GM12874 (cell line): Measurements from ENCODE around the gene PLEKHM2.

Experiments
- TF ChIP-seq, protein P1 (sequence below): IDR thresholded peaks from 2 replicates; pipeline ENCODE4 v1.5.1; 2011; ENCODE audit warnings: low read depth, mild to moderate bottlenecking, control low read depth, low read length, moderate library complexity; ENCODE audit not compliant: insufficient read depth

Gene PLEKHM2

DNA sequence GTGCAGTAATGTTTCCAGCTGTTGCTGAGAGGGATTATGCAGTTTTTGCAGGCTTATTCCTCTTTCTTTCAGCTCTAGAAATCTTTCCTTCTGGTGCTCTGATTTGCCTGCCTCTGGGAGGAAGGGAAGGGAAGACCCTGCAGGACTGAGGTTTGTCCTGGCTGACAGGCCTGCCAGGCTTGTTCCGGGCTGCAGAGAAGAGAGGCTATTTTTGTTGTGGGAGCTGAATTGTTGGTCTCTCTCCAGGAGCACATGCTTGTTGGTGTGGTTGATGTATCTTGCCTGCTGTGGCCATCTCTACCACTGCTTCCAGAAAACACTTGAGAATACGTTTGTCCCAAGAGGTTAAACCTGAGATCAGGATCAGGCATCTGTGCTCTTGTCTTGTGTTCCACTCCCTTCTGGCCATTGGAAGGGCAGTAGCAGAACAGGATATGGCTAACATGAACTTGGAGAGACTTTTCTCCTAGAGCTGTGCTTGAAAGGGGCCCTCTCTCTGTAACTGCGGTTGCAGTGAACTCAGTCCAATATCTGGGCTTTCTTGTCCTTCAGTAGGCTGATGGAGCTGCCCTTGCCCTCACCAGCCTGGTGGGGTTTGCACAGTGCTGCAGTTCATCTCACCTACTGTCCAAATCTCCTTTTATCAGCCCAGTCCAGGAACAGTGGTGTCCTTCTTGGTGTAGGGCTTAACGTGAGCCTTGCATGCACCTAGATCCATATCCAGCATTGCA lies 30.5 kb downstream of the PLEKHM2 start:
- TF ChIP-seq, protein P1, sequence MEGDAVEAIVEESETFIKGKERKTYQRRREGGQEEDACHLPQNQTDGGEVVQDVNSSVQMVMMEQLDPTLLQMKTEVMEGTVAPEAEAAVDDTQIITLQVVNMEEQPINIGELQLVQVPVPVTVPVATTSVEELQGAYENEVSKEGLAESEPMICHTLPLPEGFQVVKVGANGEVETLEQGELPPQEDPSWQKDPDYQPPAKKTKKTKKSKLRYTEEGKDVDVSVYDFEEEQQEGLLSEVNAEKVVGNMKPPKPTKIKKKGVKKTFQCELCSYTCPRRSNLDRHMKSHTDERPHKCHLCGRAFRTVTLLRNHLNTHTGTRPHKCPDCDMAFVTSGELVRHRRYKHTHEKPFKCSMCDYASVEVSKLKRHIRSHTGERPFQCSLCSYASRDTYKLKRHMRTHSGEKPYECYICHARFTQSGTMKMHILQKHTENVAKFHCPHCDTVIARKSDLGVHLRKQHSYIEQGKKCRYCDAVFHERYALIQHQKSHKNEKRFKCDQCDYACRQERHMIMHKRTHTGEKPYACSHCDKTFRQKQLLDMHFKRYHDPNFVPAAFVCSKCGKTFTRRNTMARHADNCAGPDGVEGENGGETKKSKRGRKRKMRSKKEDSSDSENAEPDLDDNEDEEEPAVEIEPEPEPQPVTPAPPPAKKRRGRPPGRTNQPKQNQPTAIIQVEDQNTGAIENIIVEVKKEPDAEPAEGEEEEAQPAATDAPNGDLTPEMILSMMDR, result no peak

DNA sequence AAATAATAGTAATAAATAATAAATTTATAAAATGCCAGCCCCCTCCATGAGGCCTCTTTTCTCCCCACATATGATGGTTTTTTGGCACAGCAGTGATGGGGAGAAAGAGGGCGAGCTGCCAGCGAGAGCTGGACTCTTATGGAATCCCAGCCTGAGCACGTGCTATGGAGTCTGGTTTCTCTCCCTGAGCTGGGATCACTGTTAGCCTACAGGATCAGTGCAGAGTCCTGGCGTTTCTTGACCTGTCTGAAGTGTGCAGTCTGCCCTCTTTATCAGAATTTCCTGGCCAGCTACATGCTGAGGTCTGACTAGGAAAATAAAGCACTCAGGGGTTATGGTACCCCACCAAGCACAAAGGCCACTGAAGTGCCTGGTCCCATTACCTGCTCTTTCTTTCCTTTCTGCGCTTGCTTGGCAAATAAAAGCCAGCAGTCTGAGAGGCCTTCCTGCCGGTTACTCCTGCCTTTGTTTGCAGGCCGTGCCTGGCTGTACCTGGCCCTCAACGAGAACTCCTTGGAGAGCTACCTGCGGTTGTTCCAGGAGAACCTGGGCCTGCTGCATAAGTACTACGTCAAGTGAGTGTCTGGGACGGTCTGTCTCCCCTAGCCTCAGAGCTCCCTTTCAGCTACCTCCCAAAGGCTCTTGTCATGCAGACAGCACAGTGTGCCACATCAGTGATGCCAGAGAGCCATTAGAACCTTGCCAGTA lies 33.5 kb downstream of the PLEKHM2 start:
- TF ChIP-seq, protein P1, result no peak

DNA sequence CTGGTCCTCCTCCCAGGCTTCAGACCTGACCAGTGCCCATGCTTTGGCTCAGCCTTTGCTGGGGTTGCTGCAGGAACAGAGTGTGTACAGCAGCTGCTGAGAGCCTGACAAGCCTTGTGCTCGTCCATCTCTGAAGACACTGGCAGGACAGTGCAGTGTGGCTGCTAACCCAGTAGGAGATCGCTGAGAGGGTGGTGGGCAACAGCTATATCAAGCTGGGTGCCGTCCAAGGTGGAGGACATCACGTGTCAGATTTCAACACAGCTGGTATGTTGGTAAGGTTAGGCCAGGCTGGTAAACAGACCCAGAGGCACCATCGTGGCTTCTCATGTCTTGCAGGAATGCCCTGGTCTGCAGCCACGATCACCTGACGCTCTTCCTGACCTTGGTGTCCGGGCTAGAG lies 34.1 kb downstream of the PLEKHM2 start:
- TF ChIP-seq, protein P1, result no peak

DNA sequence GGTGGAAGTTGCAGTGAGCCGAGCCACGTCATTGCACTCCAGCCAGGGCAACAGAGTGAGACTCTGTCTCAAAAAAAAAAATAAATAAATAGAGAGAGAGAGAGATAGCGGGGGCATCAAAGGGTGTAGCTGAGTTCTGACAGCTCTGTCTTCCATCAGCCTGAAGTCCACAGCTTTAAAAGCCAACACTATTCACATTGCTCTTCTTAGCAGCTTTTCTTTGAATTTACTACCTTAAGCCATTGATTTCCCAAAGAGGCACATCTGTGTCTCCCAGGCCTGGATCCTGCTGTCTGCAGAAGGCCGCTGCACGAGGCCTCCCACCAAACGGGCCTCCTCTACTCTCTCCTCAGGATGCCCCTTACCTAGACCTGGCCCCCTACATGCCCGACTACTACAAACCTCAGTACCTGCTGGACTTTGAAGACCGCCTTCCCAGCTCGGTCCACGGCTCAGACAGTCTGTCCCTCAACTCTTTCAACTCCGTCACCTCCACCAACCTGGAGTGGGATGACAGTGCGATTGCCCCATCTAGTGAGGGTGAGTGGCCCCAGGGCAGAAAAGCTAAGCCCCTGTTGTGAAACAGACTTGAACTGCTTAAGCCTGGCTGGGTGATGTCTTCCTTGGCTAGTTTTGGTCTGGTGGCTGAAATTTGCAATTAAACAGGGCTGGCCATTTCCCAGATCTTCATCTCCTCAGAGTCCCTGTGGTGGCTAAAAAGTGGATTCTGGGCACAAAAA lies 35.4 kb downstream of the PLEKHM2 start:
- TF ChIP-seq, protein P1, result no peak

DNA sequence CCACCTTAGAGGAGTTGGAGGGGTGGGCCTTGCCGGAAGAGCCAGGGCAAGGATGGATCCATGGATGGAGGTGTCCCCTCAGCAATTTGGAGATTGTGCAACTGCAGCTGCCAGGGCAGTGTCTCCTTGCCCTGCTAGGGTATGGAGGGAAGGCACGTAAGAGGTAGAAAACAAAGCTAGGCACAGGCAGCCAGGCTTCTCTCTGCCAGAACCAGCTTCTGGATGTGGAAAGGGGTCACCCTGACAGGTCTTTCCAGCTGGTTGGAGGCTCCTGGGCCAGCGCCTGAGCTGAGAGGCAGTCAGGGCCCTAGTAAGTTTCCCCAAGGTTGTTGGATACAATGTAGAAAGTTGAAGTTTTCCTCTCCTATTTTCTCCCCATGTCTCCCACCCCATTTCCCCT lies 36.7 kb downstream of the PLEKHM2 start:
- TF ChIP-seq, protein P1, result no peak

DNA sequence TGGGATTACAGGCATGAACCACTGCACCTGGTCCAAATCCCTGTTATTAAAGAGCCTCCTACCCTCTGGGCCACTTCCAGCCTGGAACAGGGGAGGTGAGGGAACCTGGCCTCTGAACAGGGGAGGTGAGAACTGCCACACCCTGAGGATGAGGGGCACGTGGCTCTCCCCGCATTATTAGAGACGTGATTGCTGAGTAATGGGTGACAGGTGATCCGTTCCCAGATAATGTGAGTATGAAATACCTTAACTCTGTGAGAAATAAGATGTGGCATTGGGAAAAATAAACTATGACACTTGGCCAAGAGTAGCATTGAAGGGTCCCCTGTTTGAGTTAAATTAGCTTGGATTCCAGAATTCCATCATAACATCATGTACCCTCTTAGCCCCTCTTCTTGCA lies 38.3 kb downstream of the PLEKHM2 start:
- TF ChIP-seq, protein P1, result no peak

DNA sequence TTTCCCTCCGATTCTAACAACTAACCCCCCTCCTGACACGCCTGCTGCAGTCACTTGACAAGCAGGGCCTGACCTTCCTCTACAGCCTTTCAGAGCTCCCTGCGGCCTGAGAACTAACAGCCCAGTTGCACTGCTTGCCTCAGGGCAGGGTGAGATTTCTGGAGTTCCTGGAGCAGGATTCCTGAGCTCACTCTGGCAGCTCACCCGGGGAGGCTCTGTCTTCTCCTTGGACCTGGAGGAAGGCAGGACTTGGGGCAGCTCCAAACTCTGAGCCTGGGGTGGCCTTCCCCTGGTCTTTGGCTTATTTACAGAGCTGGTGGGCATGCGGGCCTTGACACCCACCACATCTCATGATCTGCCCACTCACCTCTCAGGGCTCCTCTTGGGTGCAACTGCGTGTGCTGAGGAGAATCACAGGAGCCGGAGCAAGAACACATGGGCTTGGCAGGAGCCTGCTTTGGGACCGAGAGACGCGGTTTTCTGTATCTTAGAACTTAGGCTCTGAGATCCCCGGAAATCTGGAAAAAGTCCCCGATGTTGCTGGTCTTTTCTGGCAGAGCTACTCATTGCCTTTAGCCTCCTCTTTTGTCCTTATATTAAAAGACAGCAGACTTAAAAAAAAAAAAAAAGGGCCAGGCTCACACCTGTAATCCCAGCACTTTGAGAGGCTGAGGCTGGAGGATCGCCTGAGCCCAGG lies 38.9 kb downstream of the PLEKHM2 start:
- TF ChIP-seq, protein P1, result no peak
